Trophoblast cell (in vitro differentiated cells and primary cell): ENCODE results near the gene AURKB.
A peak's percentile ranks its signal among the peaks of the same experiment; 100 is the strongest.
"Not testable (repeated sequence)": the region's sequence is repeated elsewhere in the genome, so short reads cannot be mapped to it uniquely, and the experiment has no call there.

Experiments
- DNase-seq, 2 donors: peaks; one replicate each; pipeline ENCODE4 v3.0.0-alpha.2; 2016
- H2AFZ ChIP-seq: 2 replicates; pipeline ENCODE4 v1.6.1; 2013; ENCODE audit warnings: low read length, moderate library complexity, mild to moderate bottlenecking; ENCODE audit not compliant: insufficient read depth, poor library complexity
- H2AK5ac ChIP-seq: 2 replicates; pipeline ENCODE4 v1.6.1; 2013; ENCODE audit warnings: mild to moderate bottlenecking, low read length
- H2BK120ac ChIP-seq: 2 replicates; pipeline ENCODE4 v1.6.1; 2013; ENCODE audit warnings: low read length, mild to moderate bottlenecking, moderate library complexity; ENCODE audit not compliant: insufficient read depth, poor library complexity
- H2BK12ac ChIP-seq: 2 replicates; pipeline ENCODE4 v1.6.1; 2013; ENCODE audit warnings: mild to moderate bottlenecking, low read length, moderate library complexity
- H2BK5ac ChIP-seq: 2 replicates; pipeline ENCODE4 v1.6.1; 2013; ENCODE audit warnings: low read length, low read depth, moderate library complexity, mild to moderate bottlenecking; ENCODE audit not compliant: poor library complexity
- H3K14ac ChIP-seq: 2 replicates; pipeline ENCODE4 v1.6.1; 2013; ENCODE audit warnings: mild to moderate bottlenecking, low read length
- H3K18ac ChIP-seq: 2 replicates; pipeline ENCODE4 v1.6.1; 2013; ENCODE audit warnings: mild to moderate bottlenecking, low read length
- H3K23ac ChIP-seq: 2 replicates; pipeline ENCODE4 v1.6.1; 2013; ENCODE audit warnings: low read length
- H3K27ac ChIP-seq: 2 replicates; pipeline ENCODE4 v1.5.1; 2013; ENCODE audit warnings: low read depth, mild to moderate bottlenecking, inconsistent platforms, low read length, moderate library complexity
- H3K27me3 ChIP-seq: 2 replicates; pipeline ENCODE4 v1.6.1; 2013; ENCODE audit warnings: inconsistent platforms, mild to moderate bottlenecking, low read length, moderate library complexity; ENCODE audit not compliant: insufficient read depth
- H3K36me3 ChIP-seq, 2 experiments: 1 replicate in 1 of 2; 2 replicates in 1 of 2; pipeline ENCODE4 v1.6.1; 2013; ENCODE audit warnings: low read length in 2 of 2, mild to moderate bottlenecking in 2 of 2, moderate library complexity in 1 of 2; ENCODE audit not compliant: insufficient read depth in 2 of 2, control insufficient read depth in 1 of 2
- H3K4ac ChIP-seq: 2 replicates; pipeline ENCODE4 v1.6.1; 2013; ENCODE audit warnings: low read depth, mild to moderate bottlenecking, low read length, moderate library complexity
- H3K4me1 ChIP-seq, 2 experiments: 1 replicate in 1 of 2; 2 replicates in 1 of 2; pipeline ENCODE4 v1.6.1; 2013; ENCODE audit warnings: low read length in 2 of 2, mild to moderate bottlenecking in 2 of 2, moderate library complexity in 1 of 2; ENCODE audit not compliant: insufficient read depth in 2 of 2, control insufficient read depth in 1 of 2
- H3K4me2 ChIP-seq: 2 replicates; pipeline ENCODE4 v1.6.1; 2013; ENCODE audit warnings: inconsistent platforms, mild to moderate bottlenecking, low read length, moderate library complexity
- H3K4me3 ChIP-seq: 2 replicates; pipeline ENCODE4 v1.5.1; 2013; ENCODE audit warnings: mild to moderate bottlenecking, low read depth, low read length, inconsistent platforms
- H3K79me1 ChIP-seq: one replicate; pipeline ENCODE4 v1.6.1; 2013; ENCODE audit warnings: low read length
- H3K79me2 ChIP-seq: 2 replicates; pipeline ENCODE4 v1.6.1; 2013; ENCODE audit warnings: low read length, mild to moderate bottlenecking; ENCODE audit not compliant: control insufficient read depth, insufficient read depth, poor library complexity
- H3K9ac ChIP-seq: 2 replicates; pipeline ENCODE4 v1.6.1; 2013; ENCODE audit warnings: mild to moderate bottlenecking, low read length
- H3K9me3 ChIP-seq: 2 replicates; pipeline ENCODE4 v1.6.1; 2013; ENCODE audit warnings: low read depth, mild to moderate bottlenecking, control low read depth, inconsistent platforms, low read length; ENCODE audit not compliant: insufficient read depth
- H4K12ac ChIP-seq: 2 replicates; pipeline ENCODE4 v1.6.1; 2013; ENCODE audit warnings: low read depth, mild to moderate bottlenecking, low read length, moderate library complexity
- H4K8ac ChIP-seq: 2 replicates; pipeline ENCODE4 v1.6.1; 2013; ENCODE audit warnings: low read depth, mild to moderate bottlenecking, low read length, moderate library complexity
- H4K91ac ChIP-seq: one replicate; pipeline ENCODE4 v1.6.1; 2013; ENCODE audit warnings: low read depth, mild to moderate bottlenecking, low read length, moderate library complexity
- WGBS: extraction: QIAGEN DNeasy Blood & Tissue Kit; methylation state at CpG from one replicate; pipeline ENCODE4 v1.1.7; 2013; ENCODE audit warnings: missing lambda C conversion rate; ENCODE audit not compliant: insufficient read length, insufficient coverage; ENCODE audit errors: extremely low coverage; 5-methylcytosine and 5-hydroxymethylcytosine counted together

AURKB gene

DNA sequence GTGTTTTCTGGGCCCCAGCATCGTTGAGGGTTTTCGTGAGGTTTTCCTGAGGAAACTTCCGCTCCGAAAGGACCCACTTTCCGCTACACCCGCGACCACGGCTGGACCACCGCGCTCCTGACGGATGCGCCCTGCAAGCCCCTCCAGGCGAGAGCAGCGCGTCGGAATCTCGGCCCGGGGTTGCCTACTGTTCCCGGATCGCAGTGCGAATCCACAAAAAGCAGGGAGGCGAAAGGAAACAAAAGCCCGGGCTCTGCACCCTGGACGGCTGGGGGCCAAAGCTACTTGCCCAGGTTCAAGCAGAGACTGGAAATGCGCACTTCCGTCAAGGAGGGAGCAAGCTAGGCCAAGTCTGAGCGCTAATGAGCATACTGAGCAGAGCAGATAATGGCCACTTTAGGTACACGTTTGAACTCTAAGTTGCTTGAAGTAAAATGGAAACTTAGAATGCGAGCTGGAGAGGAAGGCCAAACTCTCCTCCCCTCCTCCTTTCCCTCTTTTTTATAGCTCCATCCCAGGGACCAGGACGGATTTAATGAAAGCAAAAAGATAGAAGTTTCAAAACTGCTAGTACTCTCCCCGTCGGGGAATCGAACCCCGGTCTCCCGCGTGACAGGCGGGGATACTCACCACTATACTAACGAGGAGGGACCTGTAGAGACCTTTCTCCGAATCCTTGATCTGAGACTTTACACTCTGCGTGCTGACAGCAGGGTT lies 11.4 kb upstream of the AURKB start:
- peaks cover 7% of the 10 kb centered on the region in 2 experiments for H3K4me1 ChIP-seq

DNA sequence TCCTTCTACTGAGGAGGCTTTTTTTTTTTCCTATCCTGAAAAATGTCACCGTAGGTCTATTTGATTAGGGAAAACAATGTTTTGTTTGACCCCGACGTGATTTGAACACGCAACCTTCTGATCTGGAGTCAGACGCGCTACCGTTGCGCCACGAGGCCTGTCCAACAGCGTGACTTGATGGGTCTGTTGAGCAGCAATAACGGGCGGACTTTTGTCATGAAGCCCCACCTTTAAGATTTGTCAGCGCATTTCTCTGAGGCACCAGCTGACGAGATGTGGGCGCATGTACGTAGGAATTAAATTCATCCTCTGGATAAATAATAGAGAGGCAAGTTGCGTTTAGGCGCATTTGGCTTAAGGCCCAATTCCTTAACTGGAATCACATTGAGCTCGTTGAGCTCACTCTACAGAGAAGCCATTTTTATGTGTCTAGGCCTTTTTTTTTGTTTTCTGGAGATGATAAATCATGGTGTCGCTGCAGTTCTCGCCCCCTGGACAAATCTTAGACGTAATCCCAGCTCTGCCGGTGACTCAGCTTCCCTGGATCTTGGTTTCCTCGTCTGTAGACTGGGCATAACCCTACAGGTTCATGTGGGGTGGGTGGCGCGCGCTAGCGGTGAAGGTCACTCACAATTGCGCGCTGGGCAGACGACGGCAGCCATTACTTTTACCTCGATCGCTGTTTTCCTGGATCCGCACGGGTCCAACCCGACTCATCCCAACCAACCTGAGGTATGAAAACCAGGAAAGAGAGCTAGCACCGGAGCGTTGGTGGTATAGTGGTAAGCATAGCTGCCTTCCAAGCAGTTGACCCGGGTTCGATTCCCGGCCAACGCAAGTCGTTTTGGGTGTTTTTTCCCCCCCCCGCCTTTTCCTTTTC lies 10.6 kb upstream of the AURKB start:
- Histone ChIP-seq H3K4me2 (peak overlapping the region; percentile 84), H3K79me1 (peaks cover 22% of the 10 kb centered on the region), H3K9me3 (no peaks in the 10 kb centered on the region), H3K14ac (peak overlapping the region; percentile 96), H4K8ac (peak overlapping the region; percentile 97), H3K23ac (no peak overlapping the region), H2AFZ (peak overlapping the region; percentile 96), H3K4me3 (peak overlapping the region; percentile 84), H3K36me3 (no peaks in the 10 kb centered on the region), H3K9ac (peak overlapping the region; percentile 60), H4K12ac (peak overlapping the region; percentile 57), H2BK5ac (peak overlapping the region; percentile 84), H2BK120ac (no peak overlapping the region), H2BK12ac (no peak overlapping the region), H2AK5ac (no peak overlapping the region), H3K27me3 (no peaks in the 10 kb centered on the region), H3K18ac (no peak overlapping the region), H3K4ac (no peak overlapping the region), H3K4me1 (peaks cover 7% of the 10 kb centered on the region in 2 experiments), H3K79me2 (peaks cover 16% of the 10 kb centered on the region), H4K91ac (peak overlapping the region; percentile 92), H3K27ac (peak overlapping the region; percentile 79)
- DNase-seq: peak; percentile 90 to 96
- WGBS: no CpG with 5 or more reads among the region's 45 CpGs

More for the DNA sequence above, 11.4 kb upstream of the AURKB start:
- H3K4ac ChIP-seq: peak overlapping the region; percentile 17
- H2BK12ac ChIP-seq: peak overlapping the region; percentile 62
- DNase-seq: peak; percentile 74 to 89
- peak overlapping the region; percentile 96 for H2AFZ ChIP-seq
- no CpG with 5 or more reads among the region's 40 CpGs for WGBS
- peak overlapping the region; percentile 97 for H4K8ac ChIP-seq
- peak overlapping the region; percentile 92 for H4K91ac ChIP-seq
- H3K27me3 ChIP-seq: no peaks in the 10 kb centered on the region
- H4K12ac ChIP-seq: peak overlapping the region; percentile 88
- H3K4me2 ChIP-seq: peak overlapping the region; percentile 84
- peak overlapping the region; percentile 84 for H2BK5ac ChIP-seq
- H3K79me1 ChIP-seq: peaks cover 22% of the 10 kb centered on the region
- peaks cover 16% of the 10 kb centered on the region for H3K79me2 ChIP-seq
- H3K23ac ChIP-seq: no peak overlapping the region
- peak overlapping the region; percentile 83 for H3K27ac ChIP-seq
- peak overlapping the region; percentile 88 for H3K18ac ChIP-seq
- H3K9ac ChIP-seq: peak overlapping the region; percentile 18
- no peaks in the 10 kb centered on the region for H3K36me3 ChIP-seq
- H2BK120ac ChIP-seq: peak overlapping the region; percentile 81
- H3K14ac ChIP-seq: peak overlapping the region; percentile 96
- H3K9me3 ChIP-seq: no peaks in the 10 kb centered on the region
- H3K4me3 ChIP-seq: peak overlapping the region; percentile 84
- peak overlapping the region; percentile 50 for H2AK5ac ChIP-seq

DNA sequence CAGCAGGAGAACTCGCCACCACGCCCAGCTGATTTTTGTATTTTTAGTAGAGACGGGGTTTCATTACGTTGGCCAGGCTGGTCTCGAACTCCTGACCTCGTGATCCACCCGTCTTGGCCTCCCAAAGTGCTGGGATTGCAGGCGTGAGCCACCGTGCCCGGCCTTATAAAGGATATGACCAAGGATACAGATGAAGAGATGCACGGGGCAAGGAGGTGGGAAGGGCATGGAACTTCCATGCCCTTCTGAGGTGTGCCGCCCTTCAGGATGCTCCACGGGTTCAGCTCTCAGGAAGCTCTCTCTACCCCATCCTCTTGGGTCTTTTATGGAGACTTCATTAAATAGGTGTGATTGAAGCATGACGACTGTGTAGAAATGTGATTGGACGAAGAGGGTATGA lies 3.6 kb upstream of the AURKB start:
- not testable (repeated sequence) for H3K27me3 ChIP-seq, H2BK120ac ChIP-seq, H2AK5ac ChIP-seq, H4K12ac ChIP-seq, H4K91ac ChIP-seq, H3K4me2 ChIP-seq, H3K9me3 ChIP-seq, H3K4me1 ChIP-seq, H3K14ac ChIP-seq, H3K9ac ChIP-seq, H2AFZ ChIP-seq, H3K4me3 ChIP-seq, H3K23ac ChIP-seq, H2BK12ac ChIP-seq, H3K79me1 ChIP-seq, H2BK5ac ChIP-seq, H3K36me3 ChIP-seq, H4K8ac ChIP-seq, DNase-seq, H3K18ac ChIP-seq, H3K79me2 ChIP-seq, H3K4ac ChIP-seq, H3K27ac ChIP-seq
- WGBS: no CpG with 5 or more reads among the region's 15 CpGs

DNA sequence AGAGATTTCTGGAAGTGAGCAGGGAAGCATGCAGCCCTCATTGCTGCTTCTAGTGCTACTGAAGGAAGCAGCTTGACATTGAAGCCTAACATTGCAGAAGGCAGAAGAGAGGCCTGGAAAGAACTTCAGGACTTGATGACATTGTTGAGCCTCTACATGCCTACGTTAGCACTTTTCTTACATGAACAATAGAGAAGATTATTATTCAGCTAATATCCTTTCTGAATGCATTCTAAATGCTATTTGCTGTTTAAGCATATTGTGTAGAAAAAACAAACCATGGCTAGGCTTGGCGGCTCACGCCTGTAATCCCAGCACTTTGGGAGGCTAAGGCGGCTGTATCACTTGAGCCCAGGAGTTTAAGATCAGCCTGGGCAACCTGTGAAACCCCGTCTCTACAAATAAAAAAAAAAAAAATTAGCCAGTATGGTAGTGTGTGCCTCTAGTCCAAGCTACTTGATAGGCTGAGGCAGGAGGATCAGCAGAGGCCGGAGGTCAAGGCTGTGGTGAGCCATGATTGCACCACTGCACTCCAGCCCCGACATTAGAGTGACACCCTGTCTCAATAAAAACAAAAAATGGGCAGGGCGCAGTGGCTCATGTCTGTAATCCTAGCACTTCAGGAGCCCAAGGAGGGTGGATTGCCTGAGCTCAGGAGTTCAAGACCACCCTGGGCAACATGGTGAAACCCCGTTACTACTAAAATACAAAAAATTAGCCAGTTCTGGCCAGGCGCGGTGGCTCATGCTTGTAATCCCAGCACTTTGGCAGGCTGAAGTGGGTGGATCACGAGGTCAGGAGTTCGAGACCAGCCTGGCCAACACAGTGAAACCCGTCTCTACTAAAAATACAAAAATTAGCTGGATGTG lies 2.2 kb upstream of the AURKB start:
- H3K79me2 ChIP-seq: peaks cover 4% of the 10 kb centered on the region
- no peak overlapping the region for H2BK120ac ChIP-seq
- no peak for DNase-seq
- no peak overlapping the region for H3K4me3 ChIP-seq
- H3K27me3 ChIP-seq: no peaks in the 10 kb centered on the region
- H2BK5ac ChIP-seq: no peak overlapping the region
- H2BK12ac ChIP-seq: no peak overlapping the region
- H3K9ac ChIP-seq: no peak overlapping the region
- WGBS: no CpG with 5 or more reads among the region's 14 CpGs
- no peak overlapping the region for H4K12ac ChIP-seq
- no peak overlapping the region for H4K8ac ChIP-seq
- H3K18ac ChIP-seq: no peak overlapping the region
- H3K79me1 ChIP-seq: peaks cover 6% of the 10 kb centered on the region
- H3K4me1 ChIP-seq: peaks cover 0 to 4% of the 10 kb centered on the region in 2 experiments
- no peak overlapping the region for H3K23ac ChIP-seq
- no peak overlapping the region for H3K14ac ChIP-seq
- H3K36me3 ChIP-seq: peaks cover 2% of the 10 kb centered on the region in 2 experiments
- no peak overlapping the region for H3K27ac ChIP-seq
- no peak overlapping the region for H3K4me2 ChIP-seq
- H4K91ac ChIP-seq: no peak overlapping the region
- no peak overlapping the region for H2AFZ ChIP-seq
- no peak overlapping the region for H2AK5ac ChIP-seq
- no peak overlapping the region for H3K4ac ChIP-seq
- no peaks in the 10 kb centered on the region for H3K9me3 ChIP-seq
